HTR-8/SVneo (cell line): ENCODE measurements around the gene WDR17.

Experiments used
- DNase-seq: peaks from one replicate; pipeline ENCODE4 v3.0.0; 2011; ENCODE audit warnings: low spot score, mixed read lengths; ENCODE audit not compliant: insufficient read length
- FAIRE-seq: peaks from 2 replicates; lab custom pipeline; 2011; peaks lifted over from hg19 to GRCh38; lab: Jason Lieb, UNC

WDR17 gene

DNA sequence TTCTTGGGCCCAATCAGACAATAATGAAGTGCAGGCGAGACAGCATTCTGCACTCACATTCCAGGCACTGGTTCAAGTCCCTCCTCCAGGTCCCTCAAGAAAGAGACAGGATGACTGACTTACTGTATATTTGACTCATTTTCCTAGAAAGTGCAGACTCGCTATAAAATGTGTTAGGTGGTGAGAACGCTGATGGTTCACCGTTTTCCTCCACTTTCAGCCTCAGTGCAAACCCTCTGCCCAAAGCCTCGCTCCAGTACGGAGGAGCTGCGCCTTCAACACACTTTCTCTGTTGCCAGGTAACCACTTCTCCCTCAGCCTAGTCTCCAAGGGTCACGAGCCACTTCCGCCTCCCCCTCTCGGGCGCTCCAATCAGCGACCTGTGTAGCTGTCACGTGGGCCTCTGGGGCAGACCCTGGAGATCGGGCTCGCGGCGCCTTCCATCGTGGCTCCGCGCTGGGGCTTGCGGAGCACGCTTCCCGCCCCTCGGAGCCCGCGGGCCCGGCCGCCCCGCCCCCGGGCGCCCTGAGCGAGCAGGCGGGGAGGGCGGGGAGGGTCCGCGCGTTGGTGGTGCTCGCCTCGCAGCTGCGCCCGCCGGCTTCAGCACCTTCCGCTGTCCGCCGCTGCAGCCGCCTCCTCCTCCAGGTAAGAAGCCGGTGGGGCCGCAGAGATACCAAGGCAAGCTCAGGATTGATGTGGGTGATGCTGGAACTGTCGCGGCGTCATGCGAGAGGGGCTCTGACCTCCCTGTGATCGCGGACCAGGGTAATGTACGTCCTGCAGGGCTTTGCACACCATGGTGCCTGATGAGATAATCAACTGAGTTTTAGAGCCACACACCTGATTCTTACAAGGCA lies at the start of gene WDR17:
TSS of gene WDR17 (plus strand) at position 407 of the 857 bp plus-strand sequence. CDS start 45,740 bp downstream, outside the sequence.
- FAIRE-seq (peak; percentile 85), DNase-seq (peak; percentile 98)

DNA sequence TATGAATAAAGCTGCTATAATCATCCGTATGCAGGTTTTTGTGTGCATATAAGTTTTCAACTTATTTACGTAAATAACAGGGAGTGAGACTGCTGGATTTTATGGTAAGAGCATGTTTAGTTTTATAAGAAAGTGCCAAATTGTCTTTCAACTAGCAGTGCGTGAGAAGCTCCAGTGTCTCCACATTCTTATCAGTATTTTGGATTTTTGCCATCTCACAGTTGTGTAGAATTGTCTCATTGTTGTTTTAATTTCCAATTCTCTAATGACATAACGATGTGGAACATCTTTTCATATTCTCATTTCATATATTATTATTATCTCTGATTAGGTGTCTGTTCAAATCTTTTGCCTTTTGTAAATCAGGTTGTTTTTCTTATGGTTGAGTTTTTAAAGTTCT lies 49.0 kb upstream of the WDR17 start:
- FAIRE-seq (no peak), DNase-seq (no peak)

GRCh38 chr4:176020481-176021085 lies 45.1 kb upstream of the WDR17 start:
- FAIRE-seq (no peak), DNase-seq (no peak)

DNA sequence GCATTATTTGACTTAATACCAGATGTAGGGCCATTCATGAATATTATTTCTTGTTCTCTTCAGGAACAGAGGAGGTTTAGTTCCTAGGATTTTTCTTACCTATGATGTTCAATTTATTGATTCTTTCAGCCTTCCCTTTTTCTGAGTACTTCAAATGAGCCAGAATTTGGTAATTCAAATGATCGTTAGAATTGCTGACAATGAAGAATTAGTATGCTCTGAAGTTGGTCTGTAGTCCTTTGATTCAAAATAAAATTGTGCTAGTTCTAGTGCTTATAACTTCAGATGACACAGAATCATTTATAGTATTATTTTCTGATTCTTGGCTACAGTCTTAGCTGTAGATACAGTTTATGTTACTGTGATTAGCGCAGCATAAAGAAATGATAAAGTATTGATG lies 35.2 kb upstream of the WDR17 start:
- DNase-seq = no peak
- no peak for FAIRE-seq

DNA sequence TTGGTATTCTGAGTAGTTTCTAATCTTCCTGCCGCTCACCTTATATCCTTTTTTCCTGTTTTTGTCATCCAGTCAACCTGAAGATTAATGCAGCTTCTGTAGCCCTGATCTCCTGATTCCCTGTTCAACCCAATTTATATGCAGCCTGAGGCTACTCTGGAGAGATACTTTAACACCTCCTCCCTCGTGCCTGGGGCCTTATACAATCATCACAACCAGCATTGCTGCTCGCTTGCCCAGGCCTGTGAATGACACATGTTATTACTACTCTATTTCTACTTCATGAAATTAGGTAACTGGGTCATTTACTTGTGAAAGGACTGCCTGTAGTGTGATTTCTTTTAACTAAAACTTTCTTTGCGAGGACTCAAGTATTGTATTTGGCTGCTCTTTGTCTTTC lies 33.7 kb upstream of the WDR17 start:
- FAIRE-seq (no peak), DNase-seq (no peak)

DNA sequence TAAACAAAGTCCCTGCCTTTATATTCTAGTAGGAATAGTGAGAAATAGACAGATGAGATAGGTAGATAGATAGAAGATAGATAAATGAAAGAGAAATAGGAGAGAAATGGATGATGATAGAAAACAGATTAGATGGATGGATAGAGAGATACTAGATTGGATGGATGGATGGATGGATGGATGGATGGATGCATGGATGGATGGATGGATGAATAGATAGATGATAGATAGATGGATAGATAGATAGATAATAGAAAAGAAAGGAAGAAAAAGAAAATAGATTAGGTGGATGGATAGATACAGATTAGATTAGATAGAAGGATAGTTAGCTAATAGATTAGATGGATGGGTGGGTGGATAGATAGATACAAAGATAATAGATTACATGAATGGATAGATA lies 33.2 kb upstream of the WDR17 start:
- DNase-seq (no peak), FAIRE-seq (no peak)

GRCh38 chr4:176034499-176034898 lies 31.1 kb upstream of the WDR17 start:
- DNase-seq (peak; percentile 18), FAIRE-seq (no peak)

GRCh38 chr4:176034936-176035335 lies 30.7 kb upstream of the WDR17 start:
- DNase-seq = no peak
- no peak for FAIRE-seq

GRCh38 chr4:176036585-176037205 lies 28.9 kb upstream of the WDR17 start:
- no peak for FAIRE-seq
- DNase-seq = no peak

DNA sequence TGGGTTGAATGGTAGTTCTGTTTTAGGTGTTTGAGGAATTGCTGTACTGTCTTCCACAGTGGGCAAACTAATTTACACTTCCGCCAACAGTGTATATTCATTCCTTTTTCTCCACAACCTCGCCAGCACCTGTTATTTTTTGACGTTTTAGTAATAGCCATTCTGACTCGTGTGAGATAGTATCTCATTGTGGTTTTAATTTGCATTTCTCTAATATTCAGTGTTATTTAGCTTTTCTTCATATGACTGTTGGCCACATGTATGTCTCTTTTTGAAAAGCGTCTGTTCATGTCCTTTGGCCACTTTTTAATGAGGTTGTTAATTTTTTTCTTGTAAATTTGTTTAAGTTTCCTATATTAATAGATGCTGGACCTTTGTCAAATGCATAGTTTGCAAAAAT lies 26.9 kb upstream of the WDR17 start:
- DNase-seq (no peak), FAIRE-seq (no peak)

GRCh38 chr4:176042195-176042594 lies 23.4 kb upstream of the WDR17 start:
- FAIRE-seq (no peak), DNase-seq (no peak)

GRCh38 chr4:176043838-176044588 lies 21.6 kb upstream of the WDR17 start:
- DNase-seq (no peak), FAIRE-seq (no peak)

- DNase-seq = no peak
- no peak for FAIRE-seq
These were observed 21.1 kb upstream of the WDR17 start for GRCh38 chr4:176044589-176044951.

GRCh38 chr4:176048631-176049030 lies 17.0 kb upstream of the WDR17 start:
- no peak for FAIRE-seq
- no peak for DNase-seq

GRCh38 chr4:176052744-176053143 lies 12.9 kb upstream of the WDR17 start:
- no peak for DNase-seq
- no peak for FAIRE-seq

GRCh38 chr4:176053785-176054184 lies 11.9 kb upstream of the WDR17 start:
- no peak for FAIRE-seq
- no peak for DNase-seq

GRCh38 chr4:176054942-176055341 lies 10.7 kb upstream of the WDR17 start:
- no peak for FAIRE-seq
- no peak for DNase-seq

DNA sequence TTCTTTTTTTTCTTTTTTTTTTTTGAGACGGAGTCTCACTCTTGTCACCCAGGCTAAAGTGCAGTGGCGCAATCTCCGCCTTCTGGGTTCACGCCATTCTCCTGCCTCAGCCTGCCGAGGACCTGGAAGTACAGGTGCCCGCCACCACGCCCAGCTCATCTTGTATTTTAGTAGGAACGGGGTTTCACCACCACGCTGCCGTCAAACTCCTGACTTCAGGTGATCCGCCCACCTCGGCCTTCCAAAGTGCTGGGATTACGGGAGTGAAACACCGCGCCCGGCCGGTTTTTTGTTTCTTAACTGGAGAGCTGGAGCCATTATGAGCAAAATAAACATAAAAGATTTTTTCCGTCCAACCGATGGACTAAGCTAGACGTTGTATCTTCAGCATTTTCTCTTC lies 1.9 kb upstream of the WDR17 start:
- DNase-seq (no peak), FAIRE-seq (no peak)

DNA sequence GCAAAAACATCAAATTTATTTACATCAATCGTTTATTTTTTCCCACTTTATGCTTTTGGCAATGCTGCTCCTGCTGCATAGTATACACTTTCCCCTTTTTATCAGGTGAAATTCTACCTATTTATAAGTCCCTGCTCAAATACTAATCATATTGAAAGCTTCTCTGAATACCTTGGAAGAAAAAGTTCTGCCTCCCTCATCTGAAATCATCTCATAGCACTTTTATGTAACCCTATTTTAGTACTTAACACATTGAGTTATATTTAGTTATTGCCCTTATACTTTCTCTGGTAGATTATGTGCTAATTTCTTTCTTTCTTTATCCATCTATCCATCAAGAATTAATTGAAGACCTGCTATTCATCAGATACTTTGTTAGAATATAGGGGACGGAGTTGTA lies 1.1 kb upstream of the WDR17 start:
- no peak for FAIRE-seq

GRCh38 chr4:176066757-176067156 lies 1.1 kb downstream of the WDR17 start:
- FAIRE-seq (no peak), DNase-seq (no peak)

More for the DNA sequence above, 1.1 kb upstream of the WDR17 start:
- DNase-seq = no peak

DNA sequence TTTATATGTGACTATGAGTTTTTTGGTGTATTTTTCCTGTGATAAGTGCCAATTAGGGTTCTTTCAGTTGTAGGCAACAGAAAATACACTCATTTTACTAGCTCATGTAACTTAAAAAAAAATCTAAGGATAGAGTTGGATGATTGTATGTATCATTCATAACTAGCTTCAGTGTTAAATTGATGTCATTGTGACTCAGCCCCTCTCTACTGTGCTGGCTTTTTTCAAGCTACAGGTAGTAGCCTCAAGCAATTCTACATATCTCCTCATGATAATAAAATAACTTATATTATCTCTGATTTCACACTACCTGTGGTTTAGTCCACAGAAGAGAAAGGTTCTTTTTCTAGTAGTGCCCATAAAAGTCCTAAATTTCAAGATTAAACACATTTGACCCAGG lies 11.9 kb downstream of the WDR17 start:
- FAIRE-seq = no peak
- no peak for DNase-seq
